Measurements from ENCODE around the gene SDR42E1. TPM values are rescaled to one million over a fixed set of nuclear protein-coding genes. Genes with fewer than 3 reads are reported as not detected.

The SDR42E1 gene
- total and polyA plus RNA-seq, 2 donors (not counting 3 experiments of a cell fraction or from before 2014, with no cell fraction given): 0.08 TPM; not detected in 1

- Histone ChIP-seq H3K4me2 (ENCODE audit: insufficient read depth, low read length) (no peak overlapping the region), H3K27me3 (ENCODE audit: control insufficient read depth in 2 of 2, insufficient read depth in 2 of 2, low read length in 2 of 2) (peaks cover 16 to 17% of the 10 kb centered on the region in 2 experiments), H3K9me3 (replicated peaks; ENCODE audit: control insufficient read depth, insufficient read depth, low read length) (no peaks in the 10 kb centered on the region), H4K20me1 (replicated peaks; ENCODE audit: control insufficient read depth, extremely low read depth, insufficient read depth, low read length) (no peaks in the 10 kb centered on the region), H3K79me2 (ENCODE audit: control insufficient read depth, insufficient read depth, low read length) (no peaks in the 10 kb centered on the region), H3K27ac (ENCODE audit: insufficient read depth, low read depth, low read length) (no peak overlapping the region), H2AFZ (ENCODE audit: low read depth, low read length) (no peak overlapping the region), H3K9ac (replicated peaks; ENCODE audit: extremely low read depth, insufficient read depth, low read length) (no peak overlapping the region), H3K9me1 (replicated peaks; ENCODE audit: control insufficient read depth, extremely low read depth, insufficient read depth, low read length) (no peaks in the 10 kb centered on the region), H3K4me3 (replicated peaks in 1 of 3; ENCODE audit: insufficient read depth in 1 of 3, low read depth in 1 of 3, low read length in 3 of 3) (no peak overlapping the region), H3K4me1 (ENCODE audit: control insufficient read depth, extremely low read depth, insufficient read depth, low read length) (no peaks in the 10 kb centered on the region), H3K36me3 (ENCODE audit: control insufficient read depth in 2 of 2, extremely low read depth in 1 of 2, insufficient read depth in 2 of 2, low read length in 2 of 2) (no peaks in the 10 kb centered on the region)
- ChIA-PET CTCF (interaction anchor here (0.9 to 1.7 kb wide), 4 partner anchors 115 to 174 kb away, joined by 3 to 5 read pairs (median 4); no protein-coding TSS in a partner anchor), POLR2A (no interaction called here)
- no peak for FAIRE-seq
- dilution Hi-C loops (cut with MboI; ENCODE audit: extremely low pct_ligation_motif_present, low sequenced_read_pairs): no loop called here
- intact Hi-C loops (cut with micrococcal nuclease): loop anchor here (5.0 kb wide), 1 partner anchor 39 kb away; no protein-coding TSS in a partner anchor
- TF ChIP-seq FOS (IDR thresholded peaks at IDR 0.05; ENCODE audit: borderline replicate concordance, insufficient read depth, low read length) (no peak), POLR2A (IDR thresholded peaks at IDR 0.05; ENCODE audit: low read depth, low read length) (no peak), EZH2 (IDR thresholded peaks at IDR 0.05; ENCODE audit: borderline replicate concordance, low read depth, low read length, severe bottlenecking) (no peak), GATA2 (IDR thresholded peaks at IDR 0.05; ENCODE audit: insufficient read depth, insufficient read length, low read depth, low read length) (no peak), JUN (IDR thresholded peaks at IDR 0.05; ENCODE audit: borderline replicate concordance, insufficient read depth, insufficient read length, low read depth) (no peak), MAX (IDR thresholded peaks at IDR 0.05; ENCODE audit: insufficient read depth, insufficient read length) (no peak), MYC (IDR thresholded peaks at IDR 0.05; ENCODE audit: low read depth, low read length) (no peak), POLR2AphosphoS5 (IDR thresholded peaks at IDR 0.05; ENCODE audit: insufficient read depth, low read depth, low read length) (no peak), CTCF (IDR thresholded peaks at IDR 0.05; ENCODE audit: extremely low read depth in 1 of 2, insufficient read depth in 1 of 2, low read depth in 1 of 2, low read length in 2 of 2) (no peak)
- no TSS peak for BruUV-seq (replicated peaks)
- DNase-seq (ENCODE audit: low read depth, low spot score): no peak
These were observed 45.3 kb upstream of the SDR42E1 start for GRCh38 chr16:82056550-82056896.
